ENCODE data around the gene SMTNL2. TPM values are rescaled to one million over a fixed set of nuclear protein-coding genes. Genes with fewer than 3 reads are reported as not detected.

Gene SMTNL2
- polyA plus RNA-seq, 1 of the 3 experiments (the other 2 are of a cell fraction): not detected

DNA sequence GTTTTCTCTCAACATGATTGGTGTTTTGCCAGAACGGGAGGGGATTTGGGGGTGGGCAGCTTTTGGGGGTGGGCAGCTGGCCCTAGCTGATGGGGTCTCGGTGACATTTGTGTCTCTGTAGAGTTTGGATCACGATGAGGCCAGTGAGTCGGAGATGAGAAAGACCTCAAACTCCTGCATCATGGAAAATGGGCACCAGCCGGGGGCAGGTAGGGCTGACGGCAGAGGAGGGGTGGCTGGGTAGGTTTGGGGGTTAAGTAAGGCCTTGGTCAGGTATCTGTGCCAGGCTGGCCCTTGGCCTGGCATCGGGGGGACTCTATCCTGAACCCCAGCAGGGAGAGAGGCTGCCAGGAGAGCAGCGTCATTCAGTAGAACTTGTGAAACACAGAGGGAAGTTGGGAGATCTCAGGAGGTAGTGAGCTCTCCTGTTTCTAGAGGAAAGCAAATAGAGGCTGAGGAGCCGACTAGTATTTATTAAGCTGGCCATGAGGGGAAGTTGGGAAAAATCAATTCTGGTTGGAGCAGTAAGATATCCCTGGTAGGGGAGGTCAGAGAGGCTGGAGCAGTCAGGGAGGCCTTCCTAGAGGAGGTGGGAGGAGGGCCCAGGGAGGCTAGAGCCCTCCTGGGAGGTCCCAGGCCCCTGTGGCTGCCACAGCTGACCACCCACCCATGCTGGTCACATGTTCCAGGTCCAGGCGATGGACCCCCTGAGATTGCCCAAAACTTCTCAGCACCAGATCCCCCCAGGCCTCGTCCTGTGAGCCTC, 8.1 kb downstream of the SMTNL2 start:
- Histone ChIP-seq H3K27me3 (ENCODE audit: insufficient read depth) (peaks cover 34% of the 10 kb centered on the region), H3K9ac (no peak overlapping the region), H3K9me2 (no peaks in the 10 kb centered on the region), H3K4me3 (ENCODE audit: low read depth in 2 of 2, low read length in 1 of 2) (no peak overlapping the region), H3K9me3 (no peaks in the 10 kb centered on the region), H3K27ac (ENCODE audit: low read depth in 2 of 2, low read length in 1 of 2) (no peak overlapping the region), H3F3A (replicated peaks; ENCODE audit: insufficient read depth) (no peaks in the 10 kb centered on the region), H2AFZ (ENCODE audit: low read depth) (no peak overlapping the region), H3K4me2 (no peak overlapping the region), H3K36me3 (replicated peaks in 1 of 2; ENCODE audit: control insufficient read depth in 1 of 2, insufficient read depth in 2 of 2, low read length in 1 of 2) (no peaks in the 10 kb centered on the region), H3K4me1 (ENCODE audit: control insufficient read depth in 1 of 2, insufficient read depth in 2 of 2, low read depth in 1 of 2, low read length in 1 of 2) (peaks cover 0 to 25% of the 10 kb centered on the region in 2 experiments; a peak in 1 of 4 replicates), H4K20me1 (ENCODE audit: insufficient read depth) (no peaks in the 10 kb centered on the region), H3K79me2 (ENCODE audit: insufficient read depth) (no peaks in the 10 kb centered on the region)
- 52% methylated on average over 10 of the region's 11 CpGs for WGBS (ENCODE audit: low lambda C conversion rate)
- ChIA-PET POLR2A (interaction anchor here (1.4 kb wide), 1 partner anchor 37 kb away, joined by 5 read pairs; the partner anchor contains the start of gene MYBBP1A), CTCF (interaction anchor here (0.7 to 9.7 kb wide), 5 partner anchors 8 to 36 kb away, joined by 3 to 75 read pairs (median 11); partner anchors contain the start of gene SMTNL2)
- TF ChIP-seq, protein P1, sequence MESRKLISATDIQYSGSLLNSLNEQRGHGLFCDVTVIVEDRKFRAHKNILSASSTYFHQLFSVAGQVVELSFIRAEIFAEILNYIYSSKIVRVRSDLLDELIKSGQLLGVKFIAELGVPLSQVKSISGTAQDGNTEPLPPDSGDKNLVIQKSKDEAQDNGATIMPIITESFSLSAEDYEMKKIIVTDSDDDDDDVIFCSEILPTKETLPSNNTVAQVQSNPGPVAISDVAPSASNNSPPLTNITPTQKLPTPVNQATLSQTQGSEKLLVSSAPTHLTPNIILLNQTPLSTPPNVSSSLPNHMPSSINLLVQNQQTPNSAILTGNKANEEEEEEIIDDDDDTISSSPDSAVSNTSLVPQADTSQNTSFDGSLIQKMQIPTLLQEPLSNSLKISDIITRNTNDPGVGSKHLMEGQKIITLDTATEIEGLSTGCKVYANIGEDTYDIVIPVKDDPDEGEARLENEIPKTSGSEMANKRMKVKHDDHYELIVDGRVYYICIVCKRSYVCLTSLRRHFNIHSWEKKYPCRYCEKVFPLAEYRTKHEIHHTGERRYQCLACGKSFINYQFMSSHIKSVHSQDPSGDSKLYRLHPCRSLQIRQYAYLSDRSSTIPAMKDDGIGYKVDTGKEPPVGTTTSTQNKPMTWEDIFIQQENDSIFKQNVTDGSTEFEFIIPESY (IDR thresholded peaks at IDR 0.05; ENCODE audit: borderline replicate concordance, low read depth): no peak
- no peak for TF ChIP-seq TCF12 (IDR thresholded peaks at IDR 0.05)
- TF ChIP-seq, protein P2, sequence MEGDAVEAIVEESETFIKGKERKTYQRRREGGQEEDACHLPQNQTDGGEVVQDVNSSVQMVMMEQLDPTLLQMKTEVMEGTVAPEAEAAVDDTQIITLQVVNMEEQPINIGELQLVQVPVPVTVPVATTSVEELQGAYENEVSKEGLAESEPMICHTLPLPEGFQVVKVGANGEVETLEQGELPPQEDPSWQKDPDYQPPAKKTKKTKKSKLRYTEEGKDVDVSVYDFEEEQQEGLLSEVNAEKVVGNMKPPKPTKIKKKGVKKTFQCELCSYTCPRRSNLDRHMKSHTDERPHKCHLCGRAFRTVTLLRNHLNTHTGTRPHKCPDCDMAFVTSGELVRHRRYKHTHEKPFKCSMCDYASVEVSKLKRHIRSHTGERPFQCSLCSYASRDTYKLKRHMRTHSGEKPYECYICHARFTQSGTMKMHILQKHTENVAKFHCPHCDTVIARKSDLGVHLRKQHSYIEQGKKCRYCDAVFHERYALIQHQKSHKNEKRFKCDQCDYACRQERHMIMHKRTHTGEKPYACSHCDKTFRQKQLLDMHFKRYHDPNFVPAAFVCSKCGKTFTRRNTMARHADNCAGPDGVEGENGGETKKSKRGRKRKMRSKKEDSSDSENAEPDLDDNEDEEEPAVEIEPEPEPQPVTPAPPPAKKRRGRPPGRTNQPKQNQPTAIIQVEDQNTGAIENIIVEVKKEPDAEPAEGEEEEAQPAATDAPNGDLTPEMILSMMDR (IDR thresholded peaks at IDR 0.05): no peak
- no peak for TF ChIP-seq POLR2AphosphoS5 (IDR thresholded peaks at IDR 0.05; ENCODE audit: low read depth, low read length)
- no peak for TF ChIP-seq CHD2 (IDR thresholded peaks at IDR 0.05; ENCODE audit: low read length, partially characterized antibody)
- no peak for DNase-seq

DNA sequence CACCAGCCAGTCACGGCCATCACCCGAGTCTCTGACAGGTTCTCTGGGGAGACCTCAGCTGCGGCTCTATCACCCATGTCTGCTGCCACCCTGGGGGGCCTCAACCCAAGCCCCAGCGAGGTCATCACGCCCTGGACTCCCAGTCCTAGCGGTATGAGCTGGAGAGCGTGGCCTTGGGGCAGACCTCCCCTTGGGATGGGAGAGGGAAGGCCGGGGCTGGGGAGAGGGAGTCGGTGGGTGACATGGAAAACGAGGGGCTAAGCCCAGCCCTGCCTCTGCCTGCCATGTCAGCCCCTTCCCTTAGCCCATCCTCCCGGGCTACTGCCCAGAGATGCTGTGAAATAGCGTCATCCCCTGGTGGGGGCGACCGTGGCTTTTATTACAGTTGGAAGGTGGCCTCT, 8.7 kb downstream of the SMTNL2 start:
- H3K9ac ChIP-seq: no peak overlapping the region
- H3K79me2 ChIP-seq (ENCODE audit: insufficient read depth): no peaks in the 10 kb centered on the region
- peaks cover 0 to 19% of the 10 kb centered on the region in 2 experiments; a peak in 1 of 4 replicates for H3K4me1 ChIP-seq (ENCODE audit: control insufficient read depth in 1 of 2, insufficient read depth in 2 of 2, low read depth in 1 of 2, low read length in 1 of 2)
- H3K27me3 ChIP-seq (ENCODE audit: insufficient read depth): peaks cover 28% of the 10 kb centered on the region
- POLR2A ChIA-PET: no interaction called here
- H3K9me2 ChIP-seq: no peaks in the 10 kb centered on the region
- H3K9me3 ChIP-seq: no peaks in the 10 kb centered on the region
- WGBS (ENCODE audit: low lambda C conversion rate): 81% methylated on average over 11 of the region's 14 CpGs
- no peaks in the 10 kb centered on the region for H4K20me1 ChIP-seq (ENCODE audit: insufficient read depth)
- H3K4me3 ChIP-seq (ENCODE audit: low read depth in 2 of 2, low read length in 1 of 2): no peak overlapping the region
- no peak overlapping the region for H3K27ac ChIP-seq (ENCODE audit: low read depth in 2 of 2, low read length in 1 of 2)
- CTCF ChIA-PET: interaction anchor here (2.1 to 9.7 kb wide), 3 partner anchors 9 to 33 kb away, joined by 11 to 75 read pairs (median 19); partner anchors contain the start of gene SMTNL2
- H3F3A ChIP-seq (replicated peaks; ENCODE audit: insufficient read depth): no peaks in the 10 kb centered on the region
- H3K4me2 ChIP-seq: no peak overlapping the region
- no peak for DNase-seq
- H3K36me3 ChIP-seq (replicated peaks in 1 of 2; ENCODE audit: control insufficient read depth in 1 of 2, insufficient read depth in 2 of 2, low read length in 1 of 2): no peaks in the 10 kb centered on the region
- TF ChIP-seq, protein P1 (IDR thresholded peaks at IDR 0.05; ENCODE audit: borderline replicate concordance, low read depth): no peak
- TF ChIP-seq SMC3 (IDR thresholded peaks at IDR 0.05; ENCODE audit: low read depth, low read length): no peak
- TF ChIP-seq, protein P3, sequence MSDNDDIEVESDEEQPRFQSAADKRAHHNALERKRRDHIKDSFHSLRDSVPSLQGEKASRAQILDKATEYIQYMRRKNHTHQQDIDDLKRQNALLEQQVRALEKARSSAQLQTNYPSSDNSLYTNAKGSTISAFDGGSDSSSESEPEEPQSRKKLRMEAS (IDR thresholded peaks at IDR 0.05; ENCODE audit: low read depth): no peak
- TF ChIP-seq EP300 (IDR thresholded peaks at IDR 0.05; ENCODE audit: borderline replicate concordance in 1 of 2, low read depth in 1 of 2, low read length in 1 of 2): no peak
- TF ChIP-seq, protein P4, sequence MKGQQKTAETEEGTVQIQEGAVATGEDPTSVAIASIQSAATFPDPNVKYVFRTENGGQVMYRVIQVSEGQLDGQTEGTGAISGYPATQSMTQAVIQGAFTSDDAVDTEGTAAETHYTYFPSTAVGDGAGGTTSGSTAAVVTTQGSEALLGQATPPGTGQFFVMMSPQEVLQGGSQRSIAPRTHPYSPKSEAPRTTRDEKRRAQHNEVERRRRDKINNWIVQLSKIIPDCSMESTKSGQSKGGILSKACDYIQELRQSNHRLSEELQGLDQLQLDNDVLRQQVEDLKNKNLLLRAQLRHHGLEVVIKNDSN (IDR thresholded peaks at IDR 0.05; ENCODE audit: borderline replicate concordance, low read depth): no peak
- no peak for TF ChIP-seq FOSL2 (IDR thresholded peaks at IDR 0.05; ENCODE audit: borderline replicate concordance, low read depth)
- no peak for TF ChIP-seq CHD2 (IDR thresholded peaks at IDR 0.05; ENCODE audit: low read length, partially characterized antibody)
- TF ChIP-seq POLR2AphosphoS5 (IDR thresholded peaks at IDR 0.05; ENCODE audit: low read depth, low read length): no peak
- TF ChIP-seq FOXJ3 (CRISPR knock-in tag; IDR thresholded peaks at IDR 0.05): no peak
- TF ChIP-seq RXRA (IDR thresholded peaks at IDR 0.05; ENCODE audit: borderline replicate concordance, low read depth): no peak
- TF ChIP-seq TAF1 (IDR thresholded peaks at IDR 0.05; ENCODE audit: borderline replicate concordance, low read depth, low read length): no peak
- no peak for TF ChIP-seq EZH2phosphoT487 (IDR thresholded peaks at IDR 0.05; ENCODE audit: borderline replicate concordance, low read depth)
- TF ChIP-seq JUND (IDR thresholded peaks at IDR 0.05): no peak
- TF ChIP-seq RFX5 (IDR thresholded peaks at IDR 0.05; ENCODE audit: low read length): no peak
- H2AFZ ChIP-seq (ENCODE audit: low read depth): no peak overlapping the region

All from SK-N-SH (cell line).